IMR-90 (cell line): ENCODE data around the gene CDK5RAP3.

ENCODE experiments used
- CEBPB ChIP-seq: IDR thresholded peaks from 2 replicates; pipeline ENCODE4 v1.6.1; 2012; ENCODE audit warnings: low read depth, low read length, improper control_type of control experiment
- CTCF ChIP-seq: conservative IDR thresholded peaks from 2 replicates; pipeline ENCODE4 v1.5.1; 2012; ENCODE audit warnings: mild to moderate bottlenecking, low read depth, low read length, improper control_type of control experiment
- FOS ChIP-seq: fragments of 150-350 bp; IDR thresholded peaks from 2 replicates; pipeline ENCODE4 v1.6.1; 2016; ENCODE audit warnings: low read depth, low read length
- MAFK ChIP-seq: IDR thresholded peaks from 2 replicates; pipeline ENCODE4 v1.6.1; 2012; ENCODE audit warnings: low read depth, low read length, improper control_type of control experiment
- MAZ ChIP-seq: IDR thresholded peaks from 2 replicates; pipeline ENCODE4 v1.6.1; 2012; ENCODE audit warnings: low read depth, mild to moderate bottlenecking, low read length, improper control_type of control experiment, moderate library complexity, borderline replicate concordance
- MXI1 ChIP-seq: IDR thresholded peaks from 2 replicates; pipeline ENCODE4 v1.6.1; 2012; ENCODE audit warnings: low read depth, mild to moderate bottlenecking, low read length, moderate library complexity, borderline replicate concordance
- POLR2A ChIP-seq: IDR thresholded peaks from 2 replicates; pipeline ENCODE4 v1.6.1; 2012; ENCODE audit warnings: mild to moderate bottlenecking, low read depth, low read length
- RAD21 ChIP-seq: IDR thresholded peaks from 2 replicates; pipeline ENCODE4 v1.6.1; 2012; ENCODE audit warnings: low read length, improper control_type of control experiment
- RCOR1 ChIP-seq: IDR thresholded peaks from 2 replicates; pipeline ENCODE4 v1.6.1; 2012; ENCODE audit warnings: mild to moderate bottlenecking, low read length, improper control_type of control experiment; ENCODE audit not compliant: insufficient replicate concordance
- RFX5 ChIP-seq: IDR thresholded peaks from 2 replicates; pipeline ENCODE4 v1.8.0; 2012; ENCODE audit warnings: low read depth, mild to moderate bottlenecking, low read length, moderate library complexity
- SMC3 ChIP-seq: fragments of 150-350 bp; IDR thresholded peaks from 2 replicates; pipeline ENCODE4 v1.6.1; 2016; ENCODE audit warnings: low read depth, mild to moderate bottlenecking, antibody characterized with exemption, low read length, moderate library complexity

DNA sequence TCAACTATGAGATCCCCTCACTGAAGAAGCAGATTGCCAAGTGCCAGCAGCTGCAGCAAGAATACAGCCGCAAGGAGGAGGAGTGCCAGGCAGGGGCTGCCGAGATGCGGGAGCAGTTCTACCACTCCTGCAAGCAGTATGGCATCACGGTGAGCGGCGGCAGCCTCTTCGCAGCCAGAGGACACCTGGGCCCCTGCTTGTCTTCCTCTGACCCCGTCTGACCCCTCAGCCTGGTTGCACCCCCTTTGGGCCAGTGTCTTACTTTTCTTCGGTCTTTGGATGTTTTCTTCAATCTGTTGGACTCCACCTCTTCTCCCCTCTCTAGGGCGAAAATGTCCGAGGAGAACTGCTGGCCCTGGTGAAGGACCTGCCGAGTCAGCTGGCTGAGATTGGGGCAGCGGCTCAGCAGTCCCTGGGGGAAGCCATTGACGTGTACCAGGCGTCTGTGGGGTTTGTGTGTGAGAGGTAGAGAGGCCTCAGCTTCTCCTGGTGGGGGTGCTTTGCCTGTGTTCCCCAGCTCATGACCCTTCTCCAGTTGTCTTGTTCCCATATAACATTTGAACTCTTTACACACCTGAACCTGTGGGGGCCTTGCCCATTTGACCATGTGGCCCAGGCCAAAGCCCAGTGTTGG is 4.4 kb downstream of the CDK5RAP3 start:
- TF ChIP-seq CTCF = no peak
- TF ChIP-seq POLR2A = no peak
- no peak for TF ChIP-seq CEBPB
- no peak for TF ChIP-seq RFX5
- no peak for TF ChIP-seq RAD21
- TF ChIP-seq FOS = no peak
- no peak for TF ChIP-seq SMC3
- TF ChIP-seq MXI1 = no peak
- no peak for TF ChIP-seq MAZ
- TF ChIP-seq RCOR1 = no peak
- no peak for TF ChIP-seq MAFK
